ENCODE results near the gene KDM4B. TPM values are rescaled to one million over a fixed set of nuclear protein-coding genes. Genes with fewer than 3 reads are reported as not detected.

The KDM4B gene
- total and polyA plus RNA-seq, 2 of the 8 experiments (the other 6 are each of a cell fraction or from before 2014, with no cell fraction given) = 12.0 to 31.9 TPM

GRCh38 chr19:5003781-5004180, 34.9 kb downstream of the KDM4B start (continued):
- TF ChIP-seq CEBPB (IDR thresholded peaks at IDR 0.05; ENCODE audit: low read depth, low read length) = no peak
- no peak for TF ChIP-seq RFX5 (IDR thresholded peaks at IDR 0.05; ENCODE audit: borderline replicate concordance, low read depth, low read length)
